GM12891 (cell line): ENCODE measurements around the gene ABCF1.

Experiments
- DNase-seq: peaks from one replicate; pipeline ENCODE4 v3.0.0; 2011; ENCODE audit warnings: low spot score; ENCODE audit not compliant: insufficient read length
- FAIRE-seq: peaks from 2 replicates; lab custom pipeline; 2011; peaks lifted over from hg19 to GRCh38; lab: Jason Lieb, UNC
- PAX5 ChIP-seq: IDR thresholded peaks from 2 replicates; pipeline ENCODE4 v1.6.1; 2011; ENCODE audit warnings: low read length, moderate library complexity, mild to moderate bottlenecking; ENCODE audit not compliant: insufficient read depth, severe bottlenecking
- POLR2A ChIP-seq: IDR thresholded peaks from 2 replicates; pipeline ENCODE4 v1.6.1; 2011; ENCODE audit warnings: low read depth, low read length, control low read depth
- POLR2AphosphoS5 ChIP-seq: IDR thresholded peaks from 2 replicates; pipeline ENCODE4 v1.6.1; 2011; ENCODE audit warnings: low read depth, low read length, control low read depth
- POU2F2 ChIP-seq: IDR thresholded peaks from 2 replicates; pipeline ENCODE4 v1.6.1; 2011; ENCODE audit warnings: low read depth, mild to moderate bottlenecking, control low read depth, low read length, moderate library complexity
- SPI1 ChIP-seq: IDR thresholded peaks from 2 replicates; pipeline ENCODE4 v1.6.1; 2011; ENCODE audit warnings: low read depth, low read length, control low read depth
- TAF1 ChIP-seq: IDR thresholded peaks from 2 replicates; pipeline ENCODE4 v1.6.1; 2011; ENCODE audit warnings: low read depth, low read length, control low read depth

Gene ABCF1

GRCh38 chr6:30543821-30544220 is 27.4 kb upstream of the ABCF1 start:
- TF ChIP-seq POLR2A, result no peak
- no peak for TF ChIP-seq SPI1
- no peak for TF ChIP-seq POLR2AphosphoS5
- TF ChIP-seq PAX5, result no peak
- TF ChIP-seq TAF1, result no peak
- no peak for TF ChIP-seq POU2F2
- FAIRE-seq, result no peak
- DNase-seq, result no peak

GRCh38 chr6:30544666-30545272 is 26.5 kb upstream of the ABCF1 start:
- FAIRE-seq, result peak; percentile 89
- DNase-seq, result peak; percentile 32
- TF ChIP-seq TAF1 (no peak), POLR2AphosphoS5 (no peak), POU2F2 (no peak), POLR2A (no peak), PAX5 (no peak), SPI1 (no peak)

- no peak for TF ChIP-seq SPI1
- DNase-seq (no peak), FAIRE-seq (no peak)
Measured at GRCh38 chr6:30547454-30547853, 23.8 kb upstream of the ABCF1 start.

- FAIRE-seq, result no peak
- no peak for DNase-seq
- TF ChIP-seq POLR2A, result no peak
- no peak for TF ChIP-seq PAX5
- TF ChIP-seq TAF1, result no peak
- TF ChIP-seq SPI1, result no peak
- no peak for TF ChIP-seq POU2F2
- TF ChIP-seq POLR2AphosphoS5, result 0 out of 2 replicates have a peak, but pooled peaks have one; percentile 12
Measured at GRCh38 chr6:30548375-30548774, 22.9 kb upstream of the ABCF1 start.

- DNase-seq (no peak), FAIRE-seq (no peak)
- no peak for TF ChIP-seq POLR2AphosphoS5
Measured at GRCh38 chr6:30554404-30554803, 16.8 kb upstream of the ABCF1 start.

GRCh38 chr6:30554962-30555815 is 16.1 kb upstream of the ABCF1 start:
- DNase-seq, result no peak
- no peak for FAIRE-seq
- no peak for TF ChIP-seq POLR2AphosphoS5
- TF ChIP-seq POLR2A, result no peak
- no peak for TF ChIP-seq POU2F2
- TF ChIP-seq TAF1, result no peak
- no peak for TF ChIP-seq PAX5
- TF ChIP-seq SPI1, result no peak

GRCh38 chr6:30555816-30556065 is 15.5 kb upstream of the ABCF1 start:
- DNase-seq (no peak), FAIRE-seq (no peak)
- TF ChIP-seq POU2F2 (no peak), POLR2A (no peak), TAF1 (no peak), POLR2AphosphoS5 (no peak), SPI1 (no peak), PAX5 (no peak)

GRCh38 chr6:30556066-30556905 is 15.0 kb upstream of the ABCF1 start, which contains the start of gene GNL1:
TSS of gene GNL1 (minus strand) at chr6:30556489. CDS start at chr6:30556203, 286 bp downstream.
- TF ChIP-seq POLR2A, result peak; percentile 59; the same call in 1 of the 2 replicates
- TF ChIP-seq TAF1, result peak; percentile 56
- TF ChIP-seq SPI1, result peak; percentile 3
- no peak; the same call in 1 of the 2 replicates for TF ChIP-seq POU2F2
- TF ChIP-seq POLR2AphosphoS5, result no peak
- TF ChIP-seq PAX5, result no peak
- DNase-seq, result peak; percentile 86
- peak; percentile 92 for FAIRE-seq

GRCh38 chr6:30556906-30557682 is 14.1 kb upstream of the ABCF1 start, which contains the start of gene PRR3:
TSS of gene PRR3 (plus strand) at chr6:30557295. CDS start at chr6:30557345, 50 bp downstream.
- peak; percentile 75 for DNase-seq
- TF ChIP-seq SPI1 (peak; percentile 23; the same call in 1 of the 2 replicates), PAX5 (peak; percentile 30), POLR2A (peak; percentile 62), POLR2AphosphoS5 (peak; percentile 68; the same call in 1 of the 2 replicates), TAF1 (peak; percentile 89), POU2F2 (no peak)
- peak; percentile 54 for FAIRE-seq

- FAIRE-seq, result peak; percentile 64
- no peak for TF ChIP-seq SPI1
- TF ChIP-seq POLR2AphosphoS5, result no peak
- no peak for TF ChIP-seq TAF1
- no peak for TF ChIP-seq POU2F2
- TF ChIP-seq PAX5, result no peak
- TF ChIP-seq POLR2A, result no peak
- no peak for DNase-seq
Measured at GRCh38 chr6:30557683-30557981, 13.6 kb upstream of the ABCF1 start.
